HG02610 (cell line): ENCODE data around the gene KRT7.
"Not testable (repeated sequence)": the region's sequence is repeated elsewhere in the genome, so short reads cannot be mapped to it uniquely, and the experiment has no call there.

Source experiments
- ATAC-seq: cut with Tn5 transposase; IDR thresholded peaks from one replicate; pipeline ENCODE4 v1.9.1; 2021; ENCODE audit warnings: mild to moderate bottlenecking, moderate library complexity; ENCODE audit not compliant: unreplicated experiment

The KRT7 gene

GRCh38 chr12:52254965-52255751 lies 22.1 kb downstream of the KRT7 start:
- no peak for ATAC-seq

GRCh38 chr12:52255926-52256583 lies 23.0 kb downstream of the KRT7 start:
- no peak for ATAC-seq

- no peak for ATAC-seq
Measured at GRCh38 chr12:52256584-52256935, 23.5 kb downstream of the KRT7 start.

- no peak for ATAC-seq
Measured at GRCh38 chr12:52257074-52257551, 24.1 kb downstream of the KRT7 start.

GRCh38 chr12:52257922-52258321 lies 24.9 kb downstream of the KRT7 start:
- ATAC-seq, result not testable (repeated sequence)

GRCh38 chr12:52258335-52258901 lies 25.4 kb downstream of the KRT7 start:
- no peak for ATAC-seq

- ATAC-seq, result no peak
Measured at GRCh38 chr12:52259657-52260243, 26.7 kb downstream of the KRT7 start.

- no peak for ATAC-seq
Measured at GRCh38 chr12:52260361-52261207, 27.5 kb downstream of the KRT7 start.

- ATAC-seq, result no peak
Measured at GRCh38 chr12:52261208-52261484, 28.1 kb downstream of the KRT7 start.

GRCh38 chr12:52262286-52262685 lies 29.2 kb downstream of the KRT7 start:
- no peak for ATAC-seq

GRCh38 chr12:52263761-52264434 lies 30.9 kb downstream of the KRT7 start:
- no peak for ATAC-seq

- ATAC-seq, result no peak
Measured at GRCh38 chr12:52264435-52264825, 31.4 kb downstream of the KRT7 start.

- no peak for ATAC-seq
Measured at GRCh38 chr12:52266514-52266913, 33.5 kb downstream of the KRT7 start.

GRCh38 chr12:52267266-52267665 lies 34.2 kb downstream of the KRT7 start:
- no peak for ATAC-seq

- no peak for ATAC-seq
Measured at GRCh38 chr12:52267699-52268098, 34.7 kb downstream of the KRT7 start.

- ATAC-seq, result no peak
Measured at GRCh38 chr12:52268212-52268611, 35.2 kb downstream of the KRT7 start.

GRCh38 chr12:52270541-52271070 lies 37.6 kb downstream of the KRT7 start:
- ATAC-seq, result no peak

GRCh38 chr12:52271158-52271557 lies 38.1 kb downstream of the KRT7 start:
- ATAC-seq, result no peak

GRCh38 chr12:52274521-52275120 lies 41.6 kb downstream of the KRT7 start, which contains the start of gene KRT86:
TSS of gene KRT86 (plus strand) at chr12:52274645. CDS start at chr12:52301917, 27,272 bp downstream.
- ATAC-seq, result no peak

GRCh38 chr12:52275686-52276085 lies 42.6 kb downstream of the KRT7 start:
- ATAC-seq, result no peak
